D721Med (cell line): ENCODE measurements around the gene SPEF2.
"Not testable (repeated sequence)": the region's sequence is repeated elsewhere in the genome, so short reads cannot be mapped to it uniquely, and the experiment has no call there.

Experiments
- DNase-seq: peaks from one replicate; pipeline ENCODE4 v3.0.0; 2011; ENCODE audit warnings: low spot score; ENCODE audit not compliant: insufficient read length
- FAIRE-seq: peaks from 2 replicates; lab custom pipeline; 2011; peaks lifted over from hg19 to GRCh38; lab: Jason Lieb, UNC
- CTCF ChIP-seq: IDR thresholded peaks from 2 replicates; pipeline ENCODE4 v1.5.1; 2012; ENCODE audit warnings: mild to moderate bottlenecking, control low read depth; ENCODE audit not compliant: insufficient read depth; ENCODE audit errors: missing control alignments

Gene SPEF2

GRCh38 chr5:35668794-35669193 is 51.1 kb downstream of the SPEF2 start:
- TF ChIP-seq CTCF: no peak
- DNase-seq: no peak
- FAIRE-seq: no peak

- FAIRE-seq (no peak), DNase-seq (no peak)
- TF ChIP-seq CTCF: no peak
These were observed 54.1 kb downstream of the SPEF2 start for GRCh38 chr5:35671541-35672295.

GRCh38 chr5:35672296-35672655 is 54.6 kb downstream of the SPEF2 start:
- not testable (repeated sequence) for DNase-seq, FAIRE-seq

GRCh38 chr5:35672995-35673394 is 55.3 kb downstream of the SPEF2 start:
- FAIRE-seq (no peak), DNase-seq (no peak)
- TF ChIP-seq CTCF: no peak

GRCh38 chr5:35674049-35674448 is 56.4 kb downstream of the SPEF2 start:
- no peak for TF ChIP-seq CTCF
- DNase-seq: no peak
- FAIRE-seq: no peak

- DNase-seq (no peak), FAIRE-seq (no peak)
- TF ChIP-seq CTCF: no peak
These were observed 57.7 kb downstream of the SPEF2 start for GRCh38 chr5:35675392-35675791.

GRCh38 chr5:35677878-35678277 is 60.2 kb downstream of the SPEF2 start:
- DNase-seq: no peak
- FAIRE-seq: no peak
- TF ChIP-seq CTCF: no peak
